HepG2 (cell line): ENCODE measurements around the gene ZNF121. TPM values are rescaled to one million over a fixed set of nuclear protein-coding genes. Genes with fewer than 3 reads are reported as not detected.

ENCODE experiments used
- AFF4 ChIP-seq: sonication (generic); formaldehyde crosslinking; IDR thresholded peaks from 2 replicates; pipeline ENCODE4 v1.4.0; 2020; ENCODE audit warnings: missing genetic modification reagents
- BORCS8-MEF2B ChIP-seq: sonication (generic); formaldehyde crosslinking; IDR thresholded peaks from 2 replicates; pipeline ENCODE4 v1.8.0; 2022; ENCODE audit warnings: mild to moderate bottlenecking, missing genetic modification reagents
- ZBTB42 ChIP-seq: sonication (generic); formaldehyde crosslinking; IDR thresholded peaks from 2 replicates; pipeline ENCODE4 v1.5.0; 2020; ENCODE audit warnings: mild to moderate bottlenecking, missing genetic modification reagents
- ZNF292 ChIP-seq: sonication (generic); formaldehyde crosslinking; IDR thresholded peaks from 2 replicates; pipeline ENCODE4 v1.8.1; 2022; ENCODE audit warnings: mild to moderate bottlenecking, low read depth, missing genetic modification reagents, borderline replicate concordance
- ZNF441 ChIP-seq: sonication (generic); formaldehyde crosslinking; IDR thresholded peaks from 2 replicates; pipeline ENCODE4 v1.7.0; 2021; ENCODE audit warnings: missing genetic modification reagents, borderline replicate concordance
- ZNF687 ChIP-seq: sonication (generic); formaldehyde crosslinking; IDR thresholded peaks from 2 replicates; pipeline ENCODE4 v1.5.1; 2020; ENCODE audit warnings: mild to moderate bottlenecking, missing genetic modification reagents, moderate library complexity
- ZSCAN21 ChIP-seq: sonication (generic); formaldehyde crosslinking; IDR thresholded peaks from 2 replicates; pipeline ENCODE4 v1.8.0; 2022; ENCODE audit warnings: mild to moderate bottlenecking, missing genetic modification reagents, moderate library complexity, borderline replicate concordance
- ZSCAN5A ChIP-seq: sonication (generic); formaldehyde crosslinking; IDR thresholded peaks from 2 replicates; pipeline ENCODE4 v1.8.0; 2022; ENCODE audit warnings: mild to moderate bottlenecking, missing genetic modification reagents, borderline replicate concordance
- polyA plus RNA-seq, 8 experiments: library from polyadenylated mRNA; depleted of rRNA in 3 of 8; stranded (reverse) in 7 of 8; unstranded in 1 of 8; fragments of >200 nt; fragmentation: Illumina TruSeq in 4 of 8; extraction: Trizol in 4 of 8; gene quantifications; 2 replicates each; pipeline versions ENCODE4 v1.2.1 to v1.2.3, GENCODE V29; 2011 to 2016; ENCODE audit warnings: low read depth in 4 of 8, missing spikeins in 1 of 8, mixed read lengths in 1 of 8; ENCODE audit not compliant: insufficient read depth in 1 of 8
- total RNA-seq, 5 experiments: library from RNA; depleted of rRNA; stranded (reverse); fragments of >200 nt; fragmentation: Illumina TruSeq; extraction: Trizol; gene quantifications; 2 replicates each; pipeline ENCODE4 v1.2.3, GENCODE V29; 2016; ENCODE audit warnings: low read depth in 1 of 5
- TF ChIP-seq, protein P1 (sequence below): IDR thresholded peaks from 2 replicates; pipeline ENCODE4 v1.6.1; 2016; ENCODE audit warnings: missing genetic modification reagents, missing compliant biosample characterization
- TF ChIP-seq, protein P2 (sequence below): sonication (generic); formaldehyde crosslinking; conservative IDR thresholded peaks from 2 replicates; pipeline ENCODE4 v1.4.0; 2020; ENCODE audit warnings: mild to moderate bottlenecking, missing genetic modification reagents, moderate library complexity
- TF ChIP-seq, protein P3 (sequence below): sonication (generic); formaldehyde crosslinking; IDR thresholded peaks from 2 replicates; pipeline ENCODE4 v1.9.0; 2022; ENCODE audit warnings: missing genetic modification reagents, mild to moderate bottlenecking, borderline replicate concordance

Gene ZNF121
- total and polyA plus RNA-seq, 2 of the 13 experiments (the other 11 are each of a cell fraction or from before 2014, with no cell fraction given) = 7.8 to 56.3 TPM

DNA sequence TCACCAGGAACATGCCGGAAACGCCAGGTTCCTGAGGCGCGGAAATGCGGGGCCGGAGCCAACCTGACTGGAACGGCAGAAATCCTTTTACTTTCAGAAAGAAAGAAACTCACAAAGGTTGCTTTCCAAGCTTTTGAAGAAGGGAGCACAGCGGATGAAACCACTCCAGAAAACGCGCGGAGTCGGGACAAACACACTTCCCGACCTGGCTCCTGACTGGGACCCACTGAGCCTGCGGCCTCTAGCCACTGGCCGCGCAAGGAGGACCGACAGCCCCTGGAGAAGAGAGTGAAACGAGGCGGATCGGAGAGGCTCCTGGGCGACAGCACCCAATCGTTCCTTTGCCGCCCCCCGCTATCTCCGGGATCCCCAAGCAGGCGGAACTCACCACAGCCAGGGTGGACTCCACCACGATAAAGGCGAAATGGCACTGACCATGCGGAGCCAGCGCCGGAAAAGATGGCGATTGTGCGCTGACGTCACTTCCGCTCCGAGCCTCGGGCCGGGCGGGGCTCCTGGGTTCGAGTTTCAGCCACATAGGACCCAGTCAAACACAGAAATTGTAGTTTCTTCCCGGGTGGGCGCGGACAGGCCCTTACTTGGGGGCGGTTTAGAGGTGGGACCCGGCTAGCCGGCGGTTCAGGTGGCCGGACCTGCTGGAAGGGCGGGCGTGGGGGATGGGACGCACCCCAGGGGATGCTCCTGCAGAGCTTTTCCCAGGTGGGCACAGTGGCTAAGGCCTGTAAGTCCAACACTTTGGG, at the start of gene ZNF121 (continued):
- TF ChIP-seq ZNF687 (CRISPR knock-in tag) = peak; percentile 92
- peak; percentile 61; the same call in 1 of the 2 replicates for TF ChIP-seq ZNF292
- TF ChIP-seq, protein P1, sequence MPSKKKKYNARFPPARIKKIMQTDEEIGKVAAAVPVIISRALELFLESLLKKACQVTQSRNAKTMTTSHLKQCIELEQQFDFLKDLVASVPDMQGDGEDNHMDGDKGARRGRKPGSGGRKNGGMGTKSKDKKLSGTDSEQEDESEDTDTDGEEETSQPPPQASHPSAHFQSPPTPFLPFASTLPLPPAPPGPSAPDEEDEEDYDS (CRISPR knock-in tag) = peak; percentile 71
- TF ChIP-seq BORCS8-MEF2B = peak; percentile 89
- TF ChIP-seq ZSCAN21 (CRISPR knock-in tag) = peak; percentile 79; the same call in 1 of the 2 replicates
- TF ChIP-seq ZNF441 (CRISPR knock-in tag) = peak; percentile 71; the same call in 1 of the 2 replicates
- TF ChIP-seq ZSCAN5A (CRISPR knock-in tag) = 0 out of 2 replicates have a peak, but pooled peaks have one; percentile 49
- TF ChIP-seq, protein P2, sequence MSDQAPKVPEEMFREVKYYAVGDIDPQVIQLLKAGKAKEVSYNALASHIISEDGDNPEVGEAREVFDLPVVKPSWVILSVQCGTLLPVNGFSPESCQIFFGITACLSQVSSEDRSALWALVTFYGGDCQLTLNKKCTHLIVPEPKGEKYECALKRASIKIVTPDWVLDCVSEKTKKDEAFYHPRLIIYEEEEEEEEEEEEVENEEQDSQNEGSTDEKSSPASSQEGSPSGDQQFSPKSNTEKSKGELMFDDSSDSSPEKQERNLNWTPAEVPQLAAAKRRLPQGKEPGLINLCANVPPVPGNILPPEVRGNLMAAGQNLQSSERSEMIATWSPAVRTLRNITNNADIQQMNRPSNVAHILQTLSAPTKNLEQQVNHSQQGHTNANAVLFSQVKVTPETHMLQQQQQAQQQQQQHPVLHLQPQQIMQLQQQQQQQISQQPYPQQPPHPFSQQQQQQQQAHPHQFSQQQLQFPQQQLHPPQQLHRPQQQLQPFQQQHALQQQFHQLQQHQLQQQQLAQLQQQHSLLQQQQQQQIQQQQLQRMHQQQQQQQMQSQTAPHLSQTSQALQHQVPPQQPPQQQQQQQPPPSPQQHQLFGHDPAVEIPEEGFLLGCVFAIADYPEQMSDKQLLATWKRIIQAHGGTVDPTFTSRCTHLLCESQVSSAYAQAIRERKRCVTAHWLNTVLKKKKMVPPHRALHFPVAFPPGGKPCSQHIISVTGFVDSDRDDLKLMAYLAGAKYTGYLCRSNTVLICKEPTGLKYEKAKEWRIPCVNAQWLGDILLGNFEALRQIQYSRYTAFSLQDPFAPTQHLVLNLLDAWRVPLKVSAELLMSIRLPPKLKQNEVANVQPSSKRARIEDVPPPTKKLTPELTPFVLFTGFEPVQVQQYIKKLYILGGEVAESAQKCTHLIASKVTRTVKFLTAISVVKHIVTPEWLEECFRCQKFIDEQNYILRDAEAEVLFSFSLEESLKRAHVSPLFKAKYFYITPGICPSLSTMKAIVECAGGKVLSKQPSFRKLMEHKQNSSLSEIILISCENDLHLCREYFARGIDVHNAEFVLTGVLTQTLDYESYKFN = no peak
- TF ChIP-seq, protein P3, sequence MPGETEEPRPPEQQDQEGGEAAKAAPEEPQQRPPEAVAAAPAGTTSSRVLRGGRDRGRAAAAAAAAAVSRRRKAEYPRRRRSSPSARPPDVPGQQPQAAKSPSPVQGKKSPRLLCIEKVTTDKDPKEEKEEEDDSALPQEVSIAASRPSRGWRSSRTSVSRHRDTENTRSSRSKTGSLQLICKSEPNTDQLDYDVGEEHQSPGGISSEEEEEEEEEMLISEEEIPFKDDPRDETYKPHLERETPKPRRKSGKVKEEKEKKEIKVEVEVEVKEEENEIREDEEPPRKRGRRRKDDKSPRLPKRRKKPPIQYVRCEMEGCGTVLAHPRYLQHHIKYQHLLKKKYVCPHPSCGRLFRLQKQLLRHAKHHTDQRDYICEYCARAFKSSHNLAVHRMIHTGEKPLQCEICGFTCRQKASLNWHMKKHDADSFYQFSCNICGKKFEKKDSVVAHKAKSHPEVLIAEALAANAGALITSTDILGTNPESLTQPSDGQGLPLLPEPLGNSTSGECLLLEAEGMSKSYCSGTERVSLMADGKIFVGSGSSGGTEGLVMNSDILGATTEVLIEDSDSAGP = peak; percentile 68; the same call in 1 of the 2 replicates
- TF ChIP-seq AFF4 = no peak
- TF ChIP-seq ZBTB42 (CRISPR knock-in tag) = peak; percentile 84; the same call in 1 of the 2 replicates
